Left lung (tissue), 10 donors: ENCODE data around the gene CLTA. TPM values are rescaled to one million over a fixed set of nuclear protein-coding genes. Genes with fewer than 3 reads are reported as not detected.
"Not testable (repeated sequence)": the region's sequence is repeated elsewhere in the genome, so short reads cannot be mapped to it uniquely, and the experiment has no call there.

Experiments used
- ATAC-seq: fragments of 200-7000 bp; cut with Tn5 transposase; one replicate; pipeline ENCODE4 v1.9.1; 2020; ENCODE audit warnings: moderate library complexity
- DNase-seq, 4 donors: peaks; one replicate each; pipeline ENCODE4 v3.0.0-alpha.2; 2013 to 2020
- H3K27ac ChIP-seq, 2 donors: fragments of 200-600 bp; sonication (generic) in 1 of 2; one replicate each; pipeline versions ENCODE4 v1.5.0 to v1.8.0; 2020 to 2021
- H3K27me3 ChIP-seq, 2 donors: fragments of 200-600 bp; sonication (generic) in 1 of 2; one replicate each; pipeline versions ENCODE4 v1.5.0 to v1.8.0; 2020 to 2021
- H3K36me3 ChIP-seq, 2 donors: fragments of 200-600 bp; sonication (generic) in 1 of 2; one replicate each; pipeline versions ENCODE4 v1.5.0 to v1.8.0; 2020 to 2021
- H3K4me1 ChIP-seq, 2 donors: fragments of 200-600 bp; one replicate each; pipeline ENCODE4 v1.8.0; 2021
- H3K4me3 ChIP-seq, 2 donors: fragments of 200-600 bp; sonication (generic) in 1 of 2; one replicate each; pipeline versions ENCODE4 v1.5.0 to v1.8.0; 2020 to 2021; ENCODE audit warnings: mild to moderate bottlenecking in 1 of 2
- H3K9me3 ChIP-seq, 2 donors: fragments of 200-600 bp; sonication (generic) in 1 of 2; one replicate each; pipeline versions ENCODE4 v1.5.0 to v1.8.0; 2020 to 2021
- intact Hi-C, 2 donors: fragments of 100-400 bp; cut with DNase I; formaldehyde crosslinking; loops; one replicate each; pipeline versions ENCODE4 v1.11.2 to v1.14.2; 2022
- polyA plus RNA-seq, 6 donors: library from polyadenylated mRNA; unstranded; fragments of 120-200 nt; gene quantifications; one replicate each; pipeline ENCODE4 v1.2.1, GENCODE V29; 2013; ENCODE audit not compliant: insufficient read length in 6 of 6
- total RNA-seq, 2 donors: library from RNA; stranded (reverse); fragmentation: NEBNext Ultra II Directional; extraction: Animal tissue kit (Norgen Biotek cat#: 25700); gene quantifications; one replicate each; pipeline ENCODE4 v1.2.1, GENCODE V29; 2021
- TF ChIP-seq, protein P1 (sequence below), 2 donors: fragments of 200-600 bp; sonication (generic) in 1 of 2; IDR thresholded peaks; one replicate each; pipeline versions ENCODE4 v1.5.0 to v1.8.0; 2021; ENCODE audit warnings: antibody characterized with exemption in 2 of 2
- donor health status: DM: no; HTN: yes; CAD: no.
- donor health status: DM: no; HTN: no; CAD: no.

The CLTA gene
- total and polyA plus RNA-seq, 8 donors, result 199 to 237 (median 219) TPM

DNA sequence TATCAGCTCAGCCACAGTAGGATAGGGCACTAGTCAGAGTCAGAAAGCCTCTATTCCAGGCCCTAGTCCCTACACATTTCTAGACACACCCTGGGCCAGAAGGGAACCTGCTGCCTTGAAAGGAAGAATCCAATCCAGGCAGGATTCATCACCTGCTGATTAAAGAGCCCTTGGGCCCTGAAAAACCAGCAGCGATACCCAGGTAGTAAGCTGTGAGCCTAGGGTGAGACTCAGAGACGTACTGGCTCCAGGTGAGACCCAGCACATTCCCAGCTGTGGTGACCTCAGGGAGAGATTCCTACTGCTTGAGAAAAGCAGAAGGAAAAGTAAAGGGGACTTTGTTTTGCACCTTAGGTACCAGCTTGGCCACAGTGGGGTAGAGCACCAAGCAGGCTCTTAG lies 16.9 kb upstream of the CLTA start:
- H3K27me3 ChIP-seq, result no peaks in the 10 kb centered on the region
- H3K9me3 ChIP-seq, result no peaks in the 10 kb centered on the region
- H3K4me1 ChIP-seq, result no peaks in the 10 kb centered on the region
- no peak overlapping the region for H3K4me3 ChIP-seq
- no peak overlapping the region for H3K27ac ChIP-seq
- no peaks in the 10 kb centered on the region for H3K36me3 ChIP-seq
- TF ChIP-seq, protein P1, sequence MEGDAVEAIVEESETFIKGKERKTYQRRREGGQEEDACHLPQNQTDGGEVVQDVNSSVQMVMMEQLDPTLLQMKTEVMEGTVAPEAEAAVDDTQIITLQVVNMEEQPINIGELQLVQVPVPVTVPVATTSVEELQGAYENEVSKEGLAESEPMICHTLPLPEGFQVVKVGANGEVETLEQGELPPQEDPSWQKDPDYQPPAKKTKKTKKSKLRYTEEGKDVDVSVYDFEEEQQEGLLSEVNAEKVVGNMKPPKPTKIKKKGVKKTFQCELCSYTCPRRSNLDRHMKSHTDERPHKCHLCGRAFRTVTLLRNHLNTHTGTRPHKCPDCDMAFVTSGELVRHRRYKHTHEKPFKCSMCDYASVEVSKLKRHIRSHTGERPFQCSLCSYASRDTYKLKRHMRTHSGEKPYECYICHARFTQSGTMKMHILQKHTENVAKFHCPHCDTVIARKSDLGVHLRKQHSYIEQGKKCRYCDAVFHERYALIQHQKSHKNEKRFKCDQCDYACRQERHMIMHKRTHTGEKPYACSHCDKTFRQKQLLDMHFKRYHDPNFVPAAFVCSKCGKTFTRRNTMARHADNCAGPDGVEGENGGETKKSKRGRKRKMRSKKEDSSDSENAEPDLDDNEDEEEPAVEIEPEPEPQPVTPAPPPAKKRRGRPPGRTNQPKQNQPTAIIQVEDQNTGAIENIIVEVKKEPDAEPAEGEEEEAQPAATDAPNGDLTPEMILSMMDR (IDR thresholded peaks at IDR 0.05), result no peak
- DNase-seq (no peak), ATAC-seq (no peak)
- intact Hi-C loops, result no loop called here

GRCh38 chr9:36174271-36174670 lies 16.4 kb upstream of the CLTA start:
- H3K4me1 ChIP-seq, result no peaks in the 10 kb centered on the region
- no peak for ATAC-seq
- intact Hi-C loops, result no loop called here

DNA sequence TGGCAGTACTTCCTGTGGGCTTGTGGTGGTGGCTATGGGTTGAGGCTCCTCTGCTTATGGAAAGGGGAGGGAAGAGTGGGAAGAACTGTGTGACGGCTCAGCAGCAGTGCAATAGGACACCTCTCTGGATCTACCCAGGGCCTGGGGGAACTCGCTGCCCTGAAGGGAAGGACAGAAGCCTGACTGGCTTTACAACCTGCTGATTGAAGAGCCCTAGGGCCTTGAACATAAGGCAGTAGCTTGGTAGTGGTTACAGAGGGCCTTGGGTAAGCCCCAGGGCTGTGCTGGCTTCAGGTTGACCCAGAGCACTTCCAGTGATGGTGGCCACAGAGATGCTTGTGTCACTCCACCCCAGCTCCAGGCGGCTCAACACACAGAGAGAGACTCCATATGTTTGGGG lies 16.0 kb upstream of the CLTA start:
- H3K27ac ChIP-seq, result no peak overlapping the region
- no peaks in the 10 kb centered on the region for H3K36me3 ChIP-seq
- ATAC-seq (no peak), DNase-seq (no peak)
- intact Hi-C loops, result no loop called here
- no peak overlapping the region for H3K4me3 ChIP-seq
- TF ChIP-seq, protein P1 (IDR thresholded peaks at IDR 0.05), result no peak
- no peaks in the 10 kb centered on the region for H3K4me1 ChIP-seq
- no peaks in the 10 kb centered on the region for H3K27me3 ChIP-seq
- no peaks in the 10 kb centered on the region for H3K9me3 ChIP-seq

More at GRCh38 chr9:36174271-36174670, 16.4 kb upstream of the CLTA start:
- no peak for DNase-seq
- TF ChIP-seq, protein P1 (IDR thresholded peaks at IDR 0.05), result no peak
- Histone ChIP-seq H3K36me3 (no peaks in the 10 kb centered on the region), H3K4me3 (no peak overlapping the region), H3K9me3 (no peaks in the 10 kb centered on the region), H3K27me3 (no peaks in the 10 kb centered on the region), H3K27ac (no peak overlapping the region)

GRCh38 chr9:36175209-36175608 lies 15.5 kb upstream of the CLTA start:
- H3K27ac ChIP-seq, ATAC-seq, intact Hi-C loops, DNase-seq, H3K27me3 ChIP-seq, H3K36me3 ChIP-seq, H3K4me1 ChIP-seq, H3K4me3 ChIP-seq, H3K9me3 ChIP-seq: not testable (repeated sequence)

GRCh38 chr9:36176496-36176895 lies 14.2 kb upstream of the CLTA start:
- intact Hi-C loops, H3K4me1 ChIP-seq, H3K36me3 ChIP-seq, H3K4me3 ChIP-seq, ATAC-seq, DNase-seq, H3K9me3 ChIP-seq, H3K27ac ChIP-seq, H3K27me3 ChIP-seq: not testable (repeated sequence)

DNA sequence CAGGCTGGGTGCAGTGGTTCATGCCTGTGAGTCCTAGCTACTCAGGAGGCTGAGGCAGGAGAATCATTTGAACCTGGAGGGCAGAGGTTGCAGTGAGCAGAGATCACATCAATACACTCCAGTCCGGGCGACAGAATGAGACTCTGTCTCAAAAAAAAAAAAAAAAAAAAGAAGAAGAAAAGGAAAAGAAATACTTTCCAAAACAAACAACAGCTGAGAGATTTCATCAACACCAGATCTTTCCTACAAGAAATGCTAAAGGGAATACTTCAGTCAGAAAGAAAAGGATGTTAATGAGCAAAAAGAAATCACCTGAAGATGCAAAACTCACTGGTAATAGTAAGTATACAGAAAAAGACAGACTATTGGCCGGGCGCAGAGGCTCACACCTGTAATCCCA lies 13.2 kb upstream of the CLTA start:
- intact Hi-C loops, result no loop called here
- Histone ChIP-seq H3K4me3 (no peak overlapping the region), H3K27me3 (no peaks in the 10 kb centered on the region), H3K27ac (no peak overlapping the region), H3K4me1 (no peaks in the 10 kb centered on the region), H3K9me3 (no peaks in the 10 kb centered on the region), H3K36me3 (no peaks in the 10 kb centered on the region)
- ATAC-seq (no peak), DNase-seq (no peak)
- TF ChIP-seq, protein P1 (IDR thresholded peaks at IDR 0.05), result no peak

GRCh38 chr9:36180243-36180642 lies 10.5 kb upstream of the CLTA start:
- intact Hi-C loops, H3K4me3 ChIP-seq, H3K9me3 ChIP-seq, DNase-seq, H3K36me3 ChIP-seq, H3K27ac ChIP-seq, H3K4me1 ChIP-seq, ATAC-seq, H3K27me3 ChIP-seq: not testable (repeated sequence)
